GM12872 (cell line): ENCODE measurements around the gene TNFAIP8L3.

Experiments used
- TF ChIP-seq, protein P1 (sequence below): IDR thresholded peaks from 3 replicates; pipeline ENCODE4 v1.5.1; 2011; ENCODE audit warnings: low read depth, mild to moderate bottlenecking, low read length, moderate library complexity; ENCODE audit not compliant: insufficient read depth

Gene TNFAIP8L3

DNA sequence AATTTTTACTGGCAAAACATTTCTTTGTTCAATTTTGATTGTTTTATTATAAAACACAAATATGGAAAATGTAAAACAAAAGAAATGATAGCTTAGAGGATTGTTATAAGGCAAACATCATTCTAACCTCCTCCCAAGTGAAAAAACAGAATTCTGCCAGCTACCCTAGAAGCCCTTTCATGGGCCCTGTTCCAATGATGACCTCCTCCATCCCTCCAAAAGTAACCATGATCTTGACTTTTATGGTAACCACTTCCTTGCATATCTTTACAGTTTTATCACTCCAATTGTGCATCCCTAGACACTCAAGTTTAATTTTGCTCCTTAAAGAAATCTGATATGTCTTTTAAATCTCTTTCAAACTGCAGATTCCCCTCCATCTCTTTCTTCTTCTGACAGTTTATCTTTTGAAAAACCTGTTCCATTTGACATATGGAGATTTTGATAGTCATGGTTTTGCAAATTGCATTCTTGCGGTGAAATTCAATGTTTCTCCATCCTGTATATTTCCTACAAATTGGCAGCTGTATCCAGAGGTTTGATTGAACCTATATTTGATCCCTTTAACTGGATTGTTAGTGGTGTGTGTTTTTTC lies 27.0 kb upstream of the TNFAIP8L3 start:
- TF ChIP-seq, protein P1, sequence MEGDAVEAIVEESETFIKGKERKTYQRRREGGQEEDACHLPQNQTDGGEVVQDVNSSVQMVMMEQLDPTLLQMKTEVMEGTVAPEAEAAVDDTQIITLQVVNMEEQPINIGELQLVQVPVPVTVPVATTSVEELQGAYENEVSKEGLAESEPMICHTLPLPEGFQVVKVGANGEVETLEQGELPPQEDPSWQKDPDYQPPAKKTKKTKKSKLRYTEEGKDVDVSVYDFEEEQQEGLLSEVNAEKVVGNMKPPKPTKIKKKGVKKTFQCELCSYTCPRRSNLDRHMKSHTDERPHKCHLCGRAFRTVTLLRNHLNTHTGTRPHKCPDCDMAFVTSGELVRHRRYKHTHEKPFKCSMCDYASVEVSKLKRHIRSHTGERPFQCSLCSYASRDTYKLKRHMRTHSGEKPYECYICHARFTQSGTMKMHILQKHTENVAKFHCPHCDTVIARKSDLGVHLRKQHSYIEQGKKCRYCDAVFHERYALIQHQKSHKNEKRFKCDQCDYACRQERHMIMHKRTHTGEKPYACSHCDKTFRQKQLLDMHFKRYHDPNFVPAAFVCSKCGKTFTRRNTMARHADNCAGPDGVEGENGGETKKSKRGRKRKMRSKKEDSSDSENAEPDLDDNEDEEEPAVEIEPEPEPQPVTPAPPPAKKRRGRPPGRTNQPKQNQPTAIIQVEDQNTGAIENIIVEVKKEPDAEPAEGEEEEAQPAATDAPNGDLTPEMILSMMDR = no peak

DNA sequence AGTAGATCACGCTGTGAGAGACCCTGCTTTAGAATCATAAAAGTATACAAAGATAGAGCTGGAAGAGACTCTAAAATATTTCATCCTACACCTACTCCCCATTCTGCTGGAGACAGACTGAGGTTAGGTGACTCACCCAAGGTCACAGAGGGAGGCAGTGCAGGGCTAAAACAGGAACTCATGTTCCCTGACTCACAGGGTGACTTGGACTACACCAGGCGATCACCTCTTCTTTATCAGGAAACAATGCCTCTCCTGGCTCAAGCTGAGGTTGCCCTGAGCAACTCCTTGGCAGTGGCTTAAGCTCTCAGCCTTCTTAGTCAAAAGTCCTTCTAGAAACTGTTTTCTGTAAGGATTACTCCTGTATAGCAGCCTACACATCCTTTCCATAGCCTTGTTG lies 26.4 kb upstream of the TNFAIP8L3 start:
- TF ChIP-seq, protein P1 = no peak

DNA sequence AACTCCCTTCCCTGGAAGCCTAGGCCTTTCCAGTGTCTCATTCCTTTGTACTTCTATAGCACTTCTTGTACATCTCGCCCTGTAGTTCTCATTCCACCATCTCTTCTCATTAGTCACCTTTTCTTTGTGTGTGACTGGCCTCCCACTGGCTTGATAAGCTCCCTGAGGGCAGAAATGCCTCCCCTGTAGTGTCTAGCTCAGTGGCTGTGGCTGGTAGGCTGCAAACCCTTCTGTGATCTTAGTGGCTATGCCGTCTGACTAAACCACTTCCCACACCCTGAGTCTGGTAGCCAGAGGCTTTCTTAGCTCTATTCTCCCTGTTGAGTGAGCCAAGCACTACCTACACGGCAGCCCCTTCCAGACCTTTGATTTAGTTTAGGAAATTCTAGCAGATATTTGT lies 24.4 kb upstream of the TNFAIP8L3 start:
- TF ChIP-seq, protein P1 = no peak

DNA sequence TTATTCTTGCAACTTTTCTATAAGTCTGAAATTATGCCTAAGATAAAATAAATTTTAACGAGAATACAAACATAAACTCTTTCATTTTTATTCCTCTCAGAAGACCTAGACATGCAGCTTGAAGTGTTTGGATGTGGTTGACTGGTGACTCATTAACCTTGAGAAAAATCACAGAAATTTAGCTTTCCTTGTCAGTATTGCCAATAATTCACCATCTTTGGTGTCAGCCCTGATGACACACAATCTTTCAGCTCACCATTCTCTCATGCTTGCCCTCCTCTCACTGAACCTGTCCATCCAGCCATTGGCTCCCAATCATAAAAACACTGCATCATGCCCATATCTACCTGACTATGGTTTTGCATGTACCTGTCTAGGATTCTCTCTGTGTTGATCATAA lies 22.6 kb upstream of the TNFAIP8L3 start:
- TF ChIP-seq, protein P1 = no peak

DNA sequence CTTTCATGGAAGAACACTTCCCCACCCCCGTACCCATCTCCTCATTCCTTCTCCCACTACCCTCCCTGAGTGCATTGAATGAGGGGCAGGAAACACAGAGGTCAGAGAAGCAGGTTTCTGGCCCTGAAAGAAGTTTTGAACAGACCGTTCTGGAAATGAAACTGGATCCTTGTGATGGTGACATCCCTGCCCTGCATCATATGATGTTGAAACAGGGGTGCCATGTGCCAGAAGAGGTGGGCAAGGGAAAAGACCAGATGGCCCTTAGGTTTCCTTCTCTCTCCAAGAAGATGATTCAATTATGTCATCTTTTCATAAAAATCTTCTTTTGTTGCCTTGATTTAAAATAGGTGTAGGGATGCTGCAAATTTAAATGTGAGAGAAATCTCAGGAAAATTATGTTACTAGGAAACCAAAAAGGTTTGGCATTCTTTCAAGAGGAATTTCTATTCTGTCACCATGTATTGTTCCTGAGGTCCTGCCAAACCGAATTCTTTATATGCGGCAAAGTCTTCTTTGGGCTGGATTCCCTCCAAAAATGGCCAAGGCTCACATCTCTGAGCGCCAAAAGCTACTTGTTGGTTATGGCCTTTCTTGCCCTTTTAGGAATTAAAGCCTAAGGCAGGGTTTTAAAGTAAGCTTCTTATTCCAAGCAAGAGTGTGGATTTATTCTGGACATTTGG lies 19.9 kb upstream of the TNFAIP8L3 start:
- TF ChIP-seq, protein P1 = no peak

DNA sequence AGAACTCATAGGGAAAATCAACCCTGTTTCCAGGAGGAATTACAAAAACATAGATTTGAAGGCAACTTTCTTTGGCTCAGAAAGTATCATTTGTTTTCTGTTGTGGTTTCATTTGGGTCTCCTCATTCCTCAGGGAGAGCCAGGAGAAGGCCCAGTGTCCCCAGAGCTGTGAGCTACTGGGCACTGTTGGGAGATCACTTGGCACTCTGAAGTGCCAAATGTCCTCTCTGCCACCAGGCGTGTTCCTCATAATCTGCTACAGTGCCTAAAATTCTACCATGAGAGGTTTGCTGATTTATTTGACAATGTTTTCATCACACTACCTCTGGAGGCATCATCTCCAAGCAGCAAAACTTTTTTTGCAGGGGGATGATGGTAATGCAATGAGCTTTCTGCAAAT lies 17.4 kb upstream of the TNFAIP8L3 start:
- TF ChIP-seq, protein P1 = no peak

DNA sequence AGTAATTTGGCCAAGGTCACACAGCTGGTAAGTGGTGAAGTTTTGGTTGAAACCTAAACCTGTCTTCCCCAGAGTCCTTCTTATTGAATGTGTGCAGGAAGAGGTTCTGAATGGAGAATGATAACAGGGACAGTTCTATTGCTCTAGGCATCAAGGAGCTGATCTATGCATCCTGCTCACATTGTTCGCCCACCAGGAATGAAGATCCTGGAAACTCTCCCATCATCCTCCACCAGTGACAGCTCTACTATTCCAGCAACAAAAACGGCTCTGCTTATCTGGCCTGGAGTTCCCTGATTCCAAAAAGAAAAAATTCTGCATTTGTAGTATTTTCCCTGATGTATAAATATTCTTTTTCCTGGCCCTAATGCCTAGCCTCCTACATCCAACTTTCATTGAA lies 16.4 kb upstream of the TNFAIP8L3 start:
- TF ChIP-seq, protein P1 = no peak
